ENCODE measurements around the gene OR6B3.

The OR6B3 gene

DNA sequence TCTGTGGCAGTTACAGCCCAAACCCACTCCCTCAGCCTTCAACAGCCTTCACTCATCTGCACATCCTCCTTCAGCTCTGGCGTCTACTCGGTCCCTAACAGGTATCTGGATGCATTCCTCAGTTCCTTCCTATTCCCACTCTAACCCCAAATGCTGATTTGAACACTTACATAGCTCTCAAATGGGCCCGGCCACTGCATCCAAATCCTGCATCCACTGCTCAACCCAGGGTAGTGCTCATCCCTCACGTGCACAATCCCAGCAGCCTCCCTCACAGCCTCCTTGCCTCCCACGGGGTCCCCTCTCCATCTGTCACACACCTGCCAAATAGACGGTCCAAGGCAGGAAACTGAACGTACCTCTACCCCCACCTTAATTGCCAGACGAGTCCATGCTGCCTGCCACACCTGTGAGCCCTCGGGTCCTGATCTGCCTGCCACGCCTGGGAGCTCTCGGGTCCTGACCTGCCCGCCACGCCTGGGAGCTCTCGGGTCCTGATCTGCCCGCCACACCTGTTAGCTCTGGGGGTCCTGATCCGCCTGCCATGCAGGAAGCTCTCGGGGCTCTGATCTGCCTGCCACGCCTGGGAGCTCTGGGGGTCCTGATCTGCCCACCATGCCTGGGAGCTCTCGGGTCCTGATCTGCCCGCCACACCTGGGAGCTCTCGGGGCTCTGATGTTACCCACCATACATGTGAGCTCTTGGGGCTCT is 9.9 kb downstream of the OR6B3 start:
- no peak for DNase-seq

- DNase-seq: no peak
These were observed 10.6 kb downstream of the OR6B3 start for GRCh38 chr2:240042740-240043139.

- no peak for DNase-seq
These were observed 12.0 kb downstream of the OR6B3 start for GRCh38 chr2:240041363-240041762.

DNA sequence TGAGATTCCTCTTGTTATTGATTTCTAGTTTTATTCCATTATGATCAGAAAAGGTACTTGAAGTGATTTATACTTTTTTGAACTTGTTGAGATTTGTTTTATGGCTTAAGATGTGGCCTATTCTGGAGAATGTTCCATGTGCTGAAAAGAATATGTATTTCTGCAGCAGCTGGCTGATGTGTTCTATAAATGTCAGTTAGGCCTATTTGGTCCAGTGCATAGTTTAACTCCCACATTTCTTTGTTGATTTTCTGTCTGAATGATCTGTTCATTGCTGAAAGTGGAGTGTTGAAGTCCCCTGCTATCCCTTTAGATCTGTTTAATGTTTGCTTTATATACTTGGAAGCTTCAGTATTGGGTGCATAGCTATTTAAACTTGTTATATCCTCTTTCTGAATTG is 16.0 kb downstream of the OR6B3 start:
- no peak for DNase-seq

GRCh38 chr2:240033330-240033678 is 20.0 kb downstream of the OR6B3 start:
- DNase-seq: no peak

DNA sequence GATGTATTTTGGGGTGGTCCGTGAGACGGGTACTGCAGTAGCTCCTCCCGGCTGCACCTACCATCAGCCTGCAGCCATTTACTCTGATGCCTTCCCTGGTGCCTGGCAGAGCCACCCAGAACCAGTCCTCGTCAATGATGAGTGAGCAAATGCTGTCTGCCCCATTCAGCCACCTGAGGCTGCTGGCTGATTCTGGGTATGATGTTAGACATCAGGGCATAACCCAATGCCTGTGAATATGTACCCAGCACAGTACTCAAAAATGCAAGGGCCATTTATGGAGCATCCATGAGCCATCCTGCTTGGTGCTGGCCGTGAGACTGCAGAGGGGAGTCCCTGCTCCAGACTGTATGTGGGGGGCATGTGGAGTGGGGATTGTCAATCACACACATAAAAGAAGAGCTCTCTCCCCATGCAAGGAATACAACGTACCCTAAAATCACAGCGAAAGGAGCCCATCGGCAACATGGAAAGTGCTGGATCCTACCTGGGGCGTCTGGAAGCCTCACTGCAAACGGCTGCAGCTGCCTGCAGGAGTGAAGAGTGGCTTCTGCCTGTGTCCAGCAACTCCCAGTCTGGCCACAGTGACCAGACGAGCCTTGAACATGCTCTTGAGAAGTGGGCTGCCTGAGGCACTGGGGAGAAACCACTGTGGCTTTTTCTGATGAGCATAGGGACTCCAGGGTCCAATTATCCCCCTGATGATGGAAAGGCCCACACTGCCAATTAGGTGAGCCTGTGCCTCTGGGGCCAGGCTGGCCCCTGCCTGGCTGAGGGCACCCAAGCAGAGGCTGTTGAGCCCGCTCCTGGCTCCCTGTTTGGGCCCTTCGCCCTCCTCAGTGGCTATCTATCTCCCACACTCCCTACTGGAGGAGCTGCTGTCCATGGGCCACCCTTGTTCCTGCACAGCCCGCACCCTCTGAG is 20.7 kb downstream of the OR6B3 start:
- no peak for DNase-seq

- no peak for DNase-seq
These were observed 22.8 kb downstream of the OR6B3 start, which contains the start of gene OR6B2 for GRCh38 chr2:240030379-240031094. OR6B2 (minus strand) TSS chr2:240030429; CDS start chr2:240030429, 0 bp downstream.

- peak; percentile 34 for DNase-seq
These were observed 28.6 kb downstream of the OR6B3 start for GRCh38 chr2:240024766-240025165.

GRCh38 chr2:240023792-240024191 is 29.5 kb downstream of the OR6B3 start:
- no peak for DNase-seq

DNA sequence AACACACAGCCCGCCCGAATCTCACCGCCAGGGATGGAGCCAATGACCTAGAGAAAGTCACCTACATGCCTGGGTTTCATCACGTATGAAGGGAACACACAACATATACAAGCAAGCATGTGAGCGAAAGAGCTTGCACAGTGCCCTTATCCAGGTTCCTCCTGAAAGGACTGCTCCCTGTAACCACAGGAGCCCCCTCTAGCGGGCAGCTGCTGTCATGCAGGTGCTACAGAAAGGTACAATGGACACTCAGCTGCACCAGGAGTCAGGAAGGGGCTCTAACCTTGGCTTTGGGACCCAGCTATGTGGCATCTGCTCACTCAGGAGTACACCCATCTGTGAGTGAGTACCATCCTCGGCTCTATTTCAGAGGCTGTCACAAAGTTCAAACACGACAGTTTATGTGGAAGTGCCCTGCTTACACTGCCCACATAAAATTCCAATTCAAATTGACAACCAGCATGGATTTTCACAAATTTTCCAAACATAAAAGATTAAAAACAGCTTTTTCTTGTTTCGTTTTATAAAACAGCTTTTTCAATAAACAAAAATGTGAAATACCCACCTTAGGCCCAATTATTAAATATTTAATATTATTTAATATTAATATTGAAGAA is 31.7 kb downstream of the OR6B3 start:
- peak; percentile 65 for DNase-seq

DNA sequence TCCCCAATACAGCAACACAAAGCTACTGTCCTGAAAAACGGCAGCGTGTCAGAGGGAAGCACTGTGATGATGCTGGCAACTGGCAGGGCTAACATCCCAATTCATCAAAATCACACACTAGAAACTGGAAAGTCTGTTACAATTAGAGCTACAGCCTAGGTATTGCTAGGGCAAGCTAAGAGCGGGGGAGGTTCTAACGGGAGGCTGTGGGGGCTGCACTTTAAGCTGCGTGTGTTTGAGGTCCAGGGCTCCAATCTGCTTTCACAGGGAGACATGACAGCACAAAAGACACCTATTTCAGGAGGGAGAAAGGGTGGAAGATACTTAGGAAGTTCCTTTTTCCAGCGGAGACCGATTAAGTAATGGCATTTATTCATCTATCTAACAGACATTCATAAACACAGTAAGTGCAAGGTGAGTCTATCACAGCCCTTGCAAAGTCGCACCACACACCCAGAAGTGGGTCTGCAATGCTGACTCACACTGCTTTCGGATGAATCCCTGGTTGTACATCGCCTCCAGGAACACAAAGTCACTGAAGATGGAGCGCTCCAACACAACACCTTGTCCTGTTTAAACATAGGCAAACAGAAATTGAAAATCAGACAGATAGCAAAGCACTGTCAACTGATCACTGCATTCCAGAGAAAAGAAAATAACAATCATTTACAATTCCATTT is 35.1 kb downstream of the OR6B3 start:
- no peak for DNase-seq

GRCh38 chr2:240014327-240014726 is 39.0 kb downstream of the OR6B3 start:
- no peak for DNase-seq

DNA sequence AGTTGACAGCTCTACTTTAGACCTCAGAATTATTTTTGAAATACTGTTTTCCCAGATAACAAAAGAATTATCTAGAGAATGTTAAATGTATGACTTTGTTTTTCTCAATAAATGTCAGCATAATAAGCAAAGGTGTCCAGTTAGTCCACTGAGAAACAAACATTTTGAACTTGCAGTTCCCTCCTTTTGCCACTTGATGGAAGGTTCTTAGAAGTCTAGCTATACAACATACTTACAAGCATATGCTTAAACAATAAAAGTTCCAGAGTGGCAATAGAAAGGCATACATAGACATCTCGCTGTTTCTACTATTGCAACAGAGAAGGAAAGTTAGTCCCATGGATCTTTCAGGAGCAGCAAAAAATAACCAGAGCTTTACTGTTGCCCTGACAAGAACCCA is 40.0 kb downstream of the OR6B3 start:
- DNase-seq: no peak

DNA sequence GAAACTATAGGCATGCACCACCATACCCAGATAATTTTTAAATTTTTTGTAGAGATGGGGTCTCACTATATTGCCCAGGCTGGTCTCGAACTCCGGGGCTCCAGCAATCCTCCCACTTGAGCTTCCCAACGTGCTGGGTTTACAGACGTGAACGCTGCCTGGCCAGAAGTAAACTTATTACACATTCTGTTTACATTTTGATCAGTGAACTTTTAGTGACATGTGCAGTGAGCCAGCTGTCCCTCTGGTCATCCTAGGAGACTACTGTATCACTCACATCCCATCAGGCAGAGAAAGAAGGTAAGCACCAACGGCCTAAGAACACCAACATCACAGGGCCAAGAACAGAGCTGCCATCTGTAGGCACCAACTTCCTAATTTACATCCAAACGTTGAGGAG is 50.3 kb downstream of the OR6B3 start:
- no peak for DNase-seq

DNA sequence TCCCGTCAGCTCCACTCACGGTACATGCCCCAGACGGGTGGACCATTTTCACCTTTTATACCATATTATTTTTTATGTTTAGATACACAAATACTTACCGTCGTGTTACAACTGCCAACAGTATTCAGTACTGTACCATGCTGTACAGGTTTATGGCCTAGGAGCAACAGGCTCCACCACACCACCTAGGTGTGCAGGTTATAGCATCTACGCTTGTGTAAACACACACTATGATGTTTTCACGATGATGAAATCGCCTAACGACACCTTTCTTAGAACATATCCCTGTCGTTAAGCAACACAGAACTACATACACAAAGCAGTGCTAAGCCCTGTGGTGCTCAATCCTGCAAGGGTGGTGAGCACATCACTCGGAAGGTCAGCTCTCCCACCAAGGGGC is 52.6 kb downstream of the OR6B3 start:
- no peak for DNase-seq

DNA sequence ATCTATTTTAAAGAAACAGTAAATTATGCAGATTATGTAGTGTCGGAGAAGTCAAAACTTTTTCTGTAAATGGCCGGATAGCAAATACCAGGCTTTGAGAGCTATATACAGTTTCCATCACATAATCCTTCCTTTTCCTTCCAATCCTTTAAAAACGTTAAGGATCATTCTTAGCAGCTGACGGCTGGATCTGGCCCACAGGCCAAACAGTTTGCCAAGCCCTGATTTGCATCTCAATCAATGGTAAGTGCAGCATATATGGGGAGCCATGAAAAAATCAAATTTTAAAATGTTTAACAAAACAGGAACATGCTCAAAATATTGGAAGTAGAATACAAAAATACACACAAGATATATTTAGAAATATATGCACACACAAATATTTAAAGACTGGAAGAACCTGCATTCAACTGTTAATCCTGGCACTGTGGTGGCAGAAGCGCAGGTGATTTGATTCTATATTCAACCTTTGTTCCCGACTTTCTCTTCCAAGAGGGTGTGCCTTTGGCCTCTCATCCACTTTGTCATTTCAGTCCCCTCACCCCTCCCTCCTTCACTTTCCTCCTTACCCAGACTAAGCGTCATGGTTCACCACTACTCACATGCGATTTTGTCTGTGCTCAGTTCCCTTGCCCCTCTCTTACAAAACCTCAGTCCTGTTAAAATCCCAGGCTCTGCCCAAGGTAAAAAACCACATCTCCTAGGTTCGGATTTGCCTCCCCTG is 55.5 kb downstream of the OR6B3 start:
- no peak for DNase-seq

Measured in CD4-positive, alpha-beta T cell treated with Interleukin-21 for 1 hour (primary cell).